Muscle of leg (tissue), 11 donors: ENCODE results near the gene RAB31. TPM values are rescaled to one million over a fixed set of nuclear protein-coding genes. Genes with fewer than 3 reads are reported as not detected.

Experiments
- DNase-seq: peaks from one replicate; pipeline ENCODE4 v3.0.0; 2013
- H3K27ac ChIP-seq: one replicate; pipeline ENCODE4 v1.5.1; 2013; ENCODE audit warnings: mild to moderate bottlenecking, low read length, control low read depth
- H3K27me3 ChIP-seq: one replicate; pipeline ENCODE4 v1.6.1; 2013; ENCODE audit warnings: low read length; ENCODE audit not compliant: control insufficient read depth, insufficient read depth
- H3K36me3 ChIP-seq: one replicate; pipeline ENCODE4 v1.6.1; 2013; ENCODE audit warnings: low read length; ENCODE audit not compliant: control insufficient read depth, insufficient read depth
- H3K4me1 ChIP-seq: one replicate; pipeline ENCODE4 v1.6.1; 2013; ENCODE audit warnings: low read length; ENCODE audit not compliant: control insufficient read depth, insufficient read depth
- H3K4me3 ChIP-seq: one replicate; pipeline ENCODE4 v1.5.1; 2013; ENCODE audit warnings: low read length, control low read depth
- H3K9me3 ChIP-seq: replicated peaks from 2 replicates; pipeline ENCODE4 v1.6.1; 2013; ENCODE audit warnings: low read depth, low read length; ENCODE audit not compliant: control insufficient read depth
- WGBS: methylation state at CpG from one replicate; pipeline ENCODE4 v1.1.5; 2013; ENCODE audit warnings: missing lambda C conversion rate; ENCODE audit not compliant: insufficient coverage; 5-methylcytosine and 5-hydroxymethylcytosine counted together
- polyA plus RNA-seq, 8 donors: library from polyadenylated mRNA; unstranded; fragments of 120-200 nt; gene quantifications; one replicate each; pipeline versions ENCODE4 v1.2.1 to v1.2.3, GENCODE V29; 2013; ENCODE audit warnings: inconsistent platforms in 1 of 8, low replicate concordance in 1 of 8; ENCODE audit not compliant: insufficient read length in 8 of 8, insufficient read depth in 1 of 8
- total RNA-seq: library from RNA; stranded (reverse); fragments of 120-200 nt; gene quantifications from one replicate; pipeline ENCODE4 v1.2.4, GENCODE V29; 2013

Gene RAB31
- total and polyA plus RNA-seq, 9 donors: 19.6 to 40.8 (median 27.6) TPM

DNA sequence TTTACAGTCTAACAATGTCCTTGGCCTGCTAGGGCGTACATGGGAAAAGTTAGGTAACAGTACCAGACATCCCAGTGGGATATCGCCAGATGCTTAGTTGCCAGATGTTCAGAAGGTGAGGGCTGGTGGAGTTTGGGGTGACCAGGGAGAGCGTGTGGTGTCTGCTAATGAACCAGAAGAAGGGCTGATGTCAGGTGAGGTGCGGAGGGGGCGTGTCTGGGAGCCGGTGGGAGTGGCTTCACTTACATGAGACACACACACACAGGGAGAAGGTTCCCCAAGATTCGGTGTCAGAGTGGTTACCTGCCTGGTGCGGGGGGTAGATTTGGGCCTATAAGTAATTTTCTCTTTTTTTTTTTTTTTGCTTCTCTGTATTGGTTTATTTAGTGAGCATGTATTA lies 12.2 kb downstream of the RAB31 start:
- 91% methylated on average over 4 of the region's 8 CpGs for WGBS
- DNase-seq: no peak
- Histone ChIP-seq H3K27ac (no peak overlapping the region), H3K4me3 (no peak overlapping the region), H3K4me1 (no peaks in the 10 kb centered on the region), H3K36me3 (no peaks in the 10 kb centered on the region), H3K9me3 (no peaks in the 10 kb centered on the region), H3K27me3 (no peaks in the 10 kb centered on the region)

DNA sequence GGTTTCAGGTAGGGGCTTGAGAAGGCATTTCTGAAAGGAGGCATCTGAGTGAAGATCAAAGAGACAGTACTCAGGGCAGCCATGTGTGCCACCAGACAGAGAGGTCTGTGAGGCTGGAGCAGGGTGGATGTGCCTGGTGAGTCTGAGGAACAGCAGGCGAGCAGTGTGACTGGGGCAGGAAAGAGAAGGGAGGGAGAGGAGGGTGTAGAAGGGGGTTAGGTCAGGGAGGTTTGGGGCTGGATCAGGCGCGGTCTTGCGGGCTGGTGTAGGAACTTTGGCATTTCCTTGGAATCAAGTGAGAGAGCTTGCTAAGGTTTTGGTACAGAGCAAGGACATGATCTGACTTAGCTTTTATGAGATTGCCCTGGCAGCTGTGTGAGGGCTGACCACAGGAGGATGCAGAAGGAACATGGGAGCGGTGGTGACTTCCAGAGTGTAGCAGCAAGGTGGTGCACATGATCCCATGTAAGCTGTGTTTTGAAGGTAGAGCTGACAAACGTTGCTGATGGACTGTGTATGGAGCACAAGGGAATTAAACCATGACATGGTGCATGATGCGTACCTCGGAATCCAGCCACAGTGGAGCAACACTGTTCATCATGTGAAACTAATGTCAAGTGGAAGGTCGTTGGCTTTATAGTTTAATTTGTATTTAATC lies 13.9 kb downstream of the RAB31 start:
- Histone ChIP-seq H3K27me3 (no peaks in the 10 kb centered on the region), H3K36me3 (no peaks in the 10 kb centered on the region), H3K4me1 (peaks cover 7% of the 10 kb centered on the region), H3K4me3 (no peak overlapping the region), H3K27ac (no peak overlapping the region), H3K9me3 (no peaks in the 10 kb centered on the region)
- WGBS: 90% methylated on average over 8 of the region's 9 CpGs
- DNase-seq: no peak

DNA sequence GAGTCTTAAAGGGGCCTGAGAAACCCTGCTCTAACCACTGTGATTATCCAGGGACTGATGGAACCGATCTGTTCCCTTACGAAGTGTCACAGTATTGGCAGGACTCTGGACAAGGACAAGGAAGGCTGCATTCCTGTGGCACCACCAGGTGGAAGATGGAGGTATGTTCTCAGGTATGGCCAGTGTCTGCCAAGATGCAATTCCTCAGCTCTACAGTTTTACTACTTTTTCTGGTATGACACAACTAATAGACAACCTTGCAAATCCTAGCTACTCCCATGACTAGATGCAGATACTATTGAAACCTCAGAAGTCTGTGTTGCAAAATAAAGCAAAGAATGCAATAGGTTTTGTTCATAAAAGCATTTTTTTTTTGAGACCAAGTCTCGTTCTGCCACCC lies 14.6 kb downstream of the RAB31 start:
- Histone ChIP-seq H3K9me3 (no peaks in the 10 kb centered on the region), H3K27ac (no peak overlapping the region), H3K4me1 (peaks cover 7% of the 10 kb centered on the region), H3K27me3 (no peaks in the 10 kb centered on the region), H3K4me3 (no peak overlapping the region), H3K36me3 (no peaks in the 10 kb centered on the region)
- 83% methylated on average over 2 of the region's 3 CpGs for WGBS
- DNase-seq: no peak

DNA sequence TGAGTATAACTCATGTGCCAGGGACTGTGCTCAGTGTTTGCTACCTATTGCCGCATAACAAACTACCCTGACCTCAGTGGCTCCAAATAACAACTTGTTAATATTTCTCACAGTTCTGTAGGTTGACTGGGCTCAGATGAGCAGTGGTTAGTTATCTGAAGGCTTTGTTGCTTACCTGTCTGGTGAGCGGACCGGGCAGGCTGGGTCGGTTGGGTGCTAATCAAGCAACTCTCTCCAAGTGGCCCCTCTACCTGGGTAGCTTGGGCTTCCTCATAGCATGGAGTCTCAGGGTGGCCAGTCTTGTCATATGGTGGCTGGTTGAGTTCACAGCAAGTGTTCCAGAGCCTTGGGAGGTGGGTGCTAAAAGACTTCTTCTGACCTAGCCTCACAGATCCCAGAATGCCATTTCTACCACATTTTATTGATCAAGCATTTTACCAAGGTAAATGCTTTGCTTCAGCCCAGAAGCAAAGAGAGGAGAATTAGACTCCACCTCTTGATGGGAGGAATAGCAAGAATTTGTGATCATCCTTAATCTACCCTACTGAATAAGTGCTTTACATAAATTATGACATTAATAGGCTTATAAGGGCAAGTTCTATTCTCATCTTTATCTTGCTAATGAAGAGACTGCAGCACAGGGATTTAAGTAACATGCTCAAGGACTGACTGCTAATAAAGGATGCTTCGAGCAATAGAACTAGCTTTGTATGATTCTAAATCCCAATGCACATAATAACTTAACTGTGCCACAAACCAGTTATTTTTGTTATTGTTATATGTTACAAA lies 16.9 kb downstream of the RAB31 start:
- H3K9me3 ChIP-seq: no peaks in the 10 kb centered on the region
- peaks cover 7% of the 10 kb centered on the region for H3K4me1 ChIP-seq
- no peak overlapping the region for H3K27ac ChIP-seq
- H3K4me3 ChIP-seq: no peak overlapping the region
- DNase-seq: no peak
- 100% methylated on average over 3 of the region's 5 CpGs for WGBS
- H3K36me3 ChIP-seq: no peaks in the 10 kb centered on the region
- H3K27me3 ChIP-seq: no peaks in the 10 kb centered on the region

DNA sequence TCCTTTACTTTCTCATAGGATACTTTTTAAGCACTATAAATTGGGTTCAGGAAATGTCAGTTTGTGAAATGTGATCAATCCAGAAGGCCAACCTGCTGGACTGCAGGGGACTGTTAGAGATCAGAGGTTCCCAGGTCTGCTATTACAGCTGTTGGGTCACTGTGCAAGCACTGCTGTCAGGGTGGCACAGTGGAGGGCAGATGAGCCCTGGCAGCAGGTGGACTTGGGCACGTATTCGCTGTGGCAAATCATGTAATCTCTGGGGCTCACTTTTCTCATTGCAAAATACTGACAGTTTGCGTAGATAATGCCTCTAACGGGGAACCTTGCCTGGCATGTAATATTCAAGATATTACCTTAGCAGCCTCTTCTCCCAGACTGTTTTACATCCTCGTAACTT lies 18.1 kb downstream of the RAB31 start:
- no peaks in the 10 kb centered on the region for H3K27me3 ChIP-seq
- H3K4me1 ChIP-seq: peaks cover 7% of the 10 kb centered on the region
- no peaks in the 10 kb centered on the region for H3K9me3 ChIP-seq
- no peak overlapping the region for H3K27ac ChIP-seq
- no peaks in the 10 kb centered on the region for H3K36me3 ChIP-seq
- no peak overlapping the region for H3K4me3 ChIP-seq
- no peak for DNase-seq
- 67% methylated on average over 3 of the region's 5 CpGs for WGBS

DNA sequence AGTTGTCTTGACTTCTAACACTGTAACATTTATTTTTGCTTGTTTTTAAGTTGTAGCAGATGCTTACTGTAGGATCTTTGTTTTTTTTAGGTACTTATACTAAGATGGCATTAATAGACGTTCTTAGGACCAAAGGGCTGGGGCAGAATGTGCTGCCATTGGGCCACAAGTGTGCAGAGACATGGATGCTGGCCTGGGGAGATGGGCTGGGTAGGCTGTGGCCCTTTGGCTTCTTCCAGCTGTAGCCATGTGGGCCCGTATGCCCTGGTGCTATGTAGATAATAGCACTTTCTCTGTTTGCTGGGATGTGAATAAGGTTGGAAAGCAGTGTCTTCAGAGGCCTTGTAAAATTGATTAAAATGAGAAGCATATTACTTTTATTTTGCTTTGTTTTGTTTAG lies 18.8 kb downstream of the RAB31 start:
- Histone ChIP-seq H3K4me3 (no peak overlapping the region), H3K27ac (no peak overlapping the region), H3K36me3 (no peaks in the 10 kb centered on the region), H3K9me3 (no peaks in the 10 kb centered on the region), H3K4me1 (peaks cover 7% of the 10 kb centered on the region), H3K27me3 (no peaks in the 10 kb centered on the region)
- 64% methylated on average over 1 of the region's 2 CpGs for WGBS
- no peak for DNase-seq

DNA sequence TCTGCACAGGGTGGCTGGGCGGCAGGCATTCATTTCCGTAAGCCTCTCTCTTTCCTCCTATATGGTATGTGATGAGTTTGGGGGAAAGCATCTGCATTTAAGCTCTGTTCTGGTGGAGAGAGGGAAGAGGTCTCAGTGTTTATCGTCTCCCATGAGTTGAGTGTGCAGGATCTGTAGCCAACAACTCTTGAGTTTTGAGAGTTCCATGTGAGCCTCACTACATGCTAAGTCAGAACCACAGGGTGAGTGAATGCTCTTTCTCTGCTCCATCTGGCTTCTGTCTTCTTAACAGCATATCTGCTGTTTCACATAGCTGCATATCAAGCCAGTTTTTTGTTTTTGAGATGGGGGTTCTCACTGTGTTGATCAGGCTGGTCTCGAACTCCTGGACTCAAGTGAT lies 22.7 kb downstream of the RAB31 start:
- H3K36me3 ChIP-seq: peaks cover 9% of the 10 kb centered on the region
- H3K27me3 ChIP-seq: no peaks in the 10 kb centered on the region
- DNase-seq: no peak
- H3K9me3 ChIP-seq: no peaks in the 10 kb centered on the region
- WGBS: 82% methylated on average over 2 of the region's 4 CpGs
- H3K4me1 ChIP-seq: peaks cover 7% of the 10 kb centered on the region
- no peak overlapping the region for H3K4me3 ChIP-seq
- no peak overlapping the region for H3K27ac ChIP-seq

DNA sequence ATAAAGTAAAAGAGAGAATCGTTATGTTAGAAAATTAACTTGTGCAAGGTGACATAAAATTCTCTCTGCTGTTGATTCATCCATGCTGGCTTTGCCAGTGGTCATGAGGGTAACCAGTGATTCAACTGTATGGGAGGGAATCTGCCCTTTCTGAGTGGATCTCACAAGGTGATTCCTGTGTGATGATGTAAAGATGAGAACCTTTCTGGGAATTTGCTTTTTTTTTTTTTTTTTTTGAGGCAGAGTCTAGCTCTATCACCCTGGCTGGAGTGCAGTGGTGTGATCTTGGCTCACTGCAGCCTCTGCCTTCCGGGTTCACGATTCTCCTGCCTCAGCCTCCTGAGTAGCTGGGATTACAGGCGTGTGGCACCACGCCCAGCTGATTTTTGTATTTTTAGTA lies 23.3 kb downstream of the RAB31 start:
- 85% methylated on average over 4 of the region's 5 CpGs for WGBS
- H3K36me3 ChIP-seq: peaks cover 9% of the 10 kb centered on the region
- H3K4me1 ChIP-seq: peaks cover 2% of the 10 kb centered on the region
- no peak overlapping the region for H3K27ac ChIP-seq
- DNase-seq: no peak
- no peak overlapping the region for H3K4me3 ChIP-seq
- H3K27me3 ChIP-seq: no peaks in the 10 kb centered on the region
- no peaks in the 10 kb centered on the region for H3K9me3 ChIP-seq

DNA sequence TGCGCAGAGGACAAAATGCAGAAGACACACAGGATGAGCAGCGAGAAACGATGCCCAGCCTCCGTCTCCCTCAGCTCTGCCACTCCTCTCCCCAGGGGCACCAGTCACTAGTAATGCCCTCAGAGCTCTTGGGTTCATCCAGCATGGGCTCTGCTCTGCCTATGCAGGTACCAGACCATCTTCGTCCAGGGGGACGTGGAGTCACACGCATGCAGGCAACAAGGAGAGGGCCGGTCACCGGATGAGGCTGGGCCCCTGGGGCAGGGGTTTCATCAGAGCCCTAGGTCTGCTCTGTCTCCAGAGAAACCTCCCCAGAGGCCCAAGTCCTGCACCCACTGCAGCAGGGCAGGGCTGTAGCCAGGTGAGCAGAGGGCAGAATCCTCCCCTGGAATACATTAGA lies 23.9 kb downstream of the RAB31 start:
- no peak for DNase-seq
- H3K4me1 ChIP-seq: no peaks in the 10 kb centered on the region
- no peak overlapping the region for H3K4me3 ChIP-seq
- no peaks in the 10 kb centered on the region for H3K9me3 ChIP-seq
- peaks cover 9% of the 10 kb centered on the region for H3K36me3 ChIP-seq
- H3K27me3 ChIP-seq: no peaks in the 10 kb centered on the region
- WGBS: 80% methylated on average over 9 of the region's 9 CpGs
- H3K27ac ChIP-seq: no peak overlapping the region

DNA sequence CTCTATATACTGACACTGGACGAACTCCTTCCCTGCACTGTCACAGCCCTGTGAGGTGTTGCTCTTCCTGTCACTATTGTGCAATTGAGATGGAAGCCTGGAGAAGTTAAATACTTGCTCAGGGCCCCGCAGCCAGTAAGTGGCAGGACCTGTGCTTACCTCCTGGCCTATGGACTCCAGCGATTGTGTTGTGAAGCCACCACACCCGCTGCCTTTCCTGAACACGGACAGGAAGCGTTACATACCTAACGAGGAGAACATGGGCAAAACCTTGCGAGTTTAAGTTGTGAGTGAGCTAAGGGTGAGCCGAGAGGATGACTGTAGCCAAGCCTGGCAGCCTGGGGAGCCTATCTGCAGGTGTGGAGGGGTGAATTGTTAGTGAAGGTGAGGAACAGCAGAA lies 26.1 kb downstream of the RAB31 start:
- Histone ChIP-seq H3K36me3 (peaks cover 9% of the 10 kb centered on the region), H3K9me3 (no peaks in the 10 kb centered on the region), H3K4me3 (no peak overlapping the region), H3K27ac (no peak overlapping the region), H3K4me1 (no peaks in the 10 kb centered on the region), H3K27me3 (no peaks in the 10 kb centered on the region)
- DNase-seq: no peak
- WGBS: 81% methylated on average over 9 of the region's 9 CpGs
